NCI-H2081 (cell line): ENCODE results near the gene CIDEC.
"Not testable (repeated sequence)": the region's sequence is repeated elsewhere in the genome, so short reads cannot be mapped to it uniquely, and the experiment has no call there.

Experiments used
- DNase-seq, 2 experiments: peaks; one replicate each; lab custom pipeline; 2025; lab: John Stamatoyannopoulos, UW

CIDEC gene

DNA sequence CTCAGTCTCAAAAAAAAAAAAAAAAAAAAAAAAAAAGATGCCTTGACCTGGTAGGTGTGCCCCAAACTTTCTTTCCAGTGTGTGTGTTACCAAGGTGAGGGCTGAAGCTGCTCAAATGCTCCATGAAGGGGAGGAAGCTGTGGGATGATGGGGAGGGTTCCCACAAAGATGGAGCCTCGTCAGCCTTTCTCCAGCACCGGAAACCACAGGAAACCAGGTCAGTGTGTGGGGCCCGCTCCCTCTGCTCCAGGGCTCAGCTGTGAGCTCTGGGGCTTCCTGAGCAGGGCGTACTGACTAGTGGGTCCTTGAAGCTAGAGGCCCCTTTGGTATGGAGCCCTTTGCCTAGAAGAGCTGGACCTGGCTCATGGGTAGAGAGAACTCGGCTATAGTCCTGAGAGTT, 21.9 kb upstream of the CIDEC start:
- DNase-seq = no peak

DNA sequence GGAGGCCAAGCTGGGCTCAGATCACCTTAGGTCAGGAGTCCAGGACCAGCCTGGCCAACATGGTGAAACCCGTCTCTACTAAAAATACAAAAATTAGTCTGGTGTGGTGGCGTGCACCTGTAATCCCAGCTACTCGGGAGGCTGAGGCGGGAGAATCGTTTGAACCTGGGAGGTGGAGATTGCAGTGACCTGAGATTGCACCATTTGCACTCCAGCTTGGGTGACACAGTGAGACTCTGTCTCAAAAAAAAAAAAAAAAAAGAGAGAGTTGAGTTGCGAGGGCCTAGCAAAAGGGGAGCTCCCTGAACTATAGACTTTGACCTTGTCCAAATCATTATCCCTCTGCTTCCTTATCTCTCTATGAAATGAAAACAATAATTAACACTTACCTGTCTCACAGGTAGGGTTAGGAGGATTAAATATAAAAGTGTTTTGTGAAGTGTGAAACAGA, 20.9 kb upstream of the CIDEC start:
- DNase-seq = not testable (repeated sequence)

DNA sequence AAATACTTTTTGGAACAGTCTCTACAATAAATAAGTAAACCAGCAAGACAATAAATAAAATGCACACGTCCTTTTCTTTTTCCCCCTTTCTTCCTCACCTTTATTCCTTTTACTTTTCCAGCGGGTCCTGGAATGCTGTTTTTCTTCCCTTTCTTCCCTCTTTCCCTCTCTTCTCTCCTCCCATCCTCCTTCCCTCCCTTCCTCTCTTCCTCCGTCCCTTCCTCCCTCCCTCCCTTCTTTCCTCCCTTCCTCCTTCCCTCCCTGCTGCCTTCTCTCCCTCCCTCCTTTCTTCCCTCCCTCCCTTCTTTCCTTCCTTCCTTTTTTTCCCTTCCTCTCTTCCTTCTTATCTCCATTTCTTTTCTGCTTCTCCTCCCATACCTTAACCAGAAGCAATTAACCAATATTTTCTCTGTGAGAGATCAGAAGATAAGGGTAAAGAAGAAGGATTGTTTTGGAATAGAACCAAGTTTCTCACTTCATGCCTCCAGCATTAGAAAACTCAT, 19.3 kb upstream of the CIDEC start:
- DNase-seq = no peak

DNA sequence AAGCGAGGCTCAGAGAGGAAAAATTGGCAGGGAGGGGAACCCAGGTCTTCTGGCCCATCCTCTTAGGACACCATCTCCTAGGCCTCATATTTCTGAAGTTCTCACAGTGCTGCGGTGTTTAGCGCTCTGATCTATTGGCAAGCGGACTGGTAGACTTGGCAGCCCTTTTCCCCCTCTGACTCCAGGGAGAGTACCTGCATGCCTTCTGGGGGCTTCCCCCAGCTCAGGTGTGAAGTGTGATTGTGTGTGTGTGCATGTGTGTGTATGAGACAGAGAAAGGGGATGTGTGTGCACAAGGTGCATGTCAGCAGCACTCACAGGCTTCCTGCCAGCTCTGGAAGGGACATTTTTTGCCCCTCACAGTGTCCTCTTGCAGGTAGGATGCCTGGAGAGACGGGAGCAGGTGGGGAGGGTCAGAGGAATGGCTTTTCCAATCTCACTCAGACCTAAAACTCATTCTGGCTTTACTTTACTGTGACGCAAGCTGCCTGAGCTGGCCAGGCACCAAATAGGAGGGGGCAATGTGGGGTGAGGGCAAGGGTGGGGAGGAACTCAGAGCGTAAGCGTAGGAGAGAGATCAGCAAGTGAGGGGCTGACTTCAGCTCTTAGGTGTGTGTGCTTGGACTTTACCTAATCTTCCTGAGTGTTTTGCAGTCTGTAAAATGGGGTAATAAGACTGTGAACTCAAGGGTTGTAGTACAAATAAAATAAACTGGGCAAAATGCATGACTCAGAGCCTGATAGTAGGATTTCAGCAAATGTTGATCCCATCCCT, 18.6 kb upstream of the CIDEC start:
- no peak for DNase-seq

DNA sequence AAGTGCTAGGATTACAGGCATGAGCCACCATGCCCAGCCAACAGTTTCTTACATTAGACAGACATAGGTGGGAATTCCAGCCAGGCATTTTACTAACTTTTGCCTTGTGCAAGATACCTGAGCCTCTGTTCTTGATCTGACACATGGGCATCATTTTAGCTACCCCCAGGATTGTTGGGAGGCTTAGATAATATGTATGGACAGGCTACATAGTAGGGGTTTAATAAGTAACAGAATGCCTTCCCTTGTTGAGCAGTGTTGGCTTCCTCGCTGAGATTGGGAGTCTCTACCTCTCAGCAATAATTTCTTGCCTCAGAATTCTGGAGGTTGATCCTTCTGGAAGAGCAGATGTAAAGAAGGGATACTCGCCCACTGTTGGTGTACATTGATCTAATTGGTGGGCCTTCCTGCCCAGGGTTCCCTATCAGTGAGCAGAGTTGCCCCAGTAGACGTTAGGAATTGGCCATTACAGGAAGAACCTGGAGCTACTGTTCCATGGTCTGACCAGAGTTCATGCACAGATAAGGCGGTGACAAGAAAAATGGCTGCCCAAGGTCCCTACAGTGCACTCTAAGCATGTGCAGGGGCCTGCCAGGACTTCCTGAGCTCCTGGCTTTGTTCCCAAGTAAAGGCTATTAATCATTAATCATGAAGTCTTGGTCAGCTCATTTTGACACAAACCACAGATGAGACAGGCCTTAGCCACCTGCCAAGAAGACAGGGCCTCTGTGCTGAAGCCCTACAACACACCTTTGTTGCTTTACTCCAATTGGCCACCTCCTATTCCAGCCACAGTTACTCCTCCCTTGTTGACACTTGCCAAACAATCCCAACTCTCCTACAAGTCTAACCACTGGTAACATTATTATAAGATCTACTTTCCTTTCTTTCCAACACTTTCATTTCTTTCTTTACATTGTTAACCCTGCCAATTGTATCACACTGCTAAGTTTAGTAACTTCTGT, 17.6 kb upstream of the CIDEC start:
- peak in 1 of 2 experiments; percentile 9 for DNase-seq

DNA sequence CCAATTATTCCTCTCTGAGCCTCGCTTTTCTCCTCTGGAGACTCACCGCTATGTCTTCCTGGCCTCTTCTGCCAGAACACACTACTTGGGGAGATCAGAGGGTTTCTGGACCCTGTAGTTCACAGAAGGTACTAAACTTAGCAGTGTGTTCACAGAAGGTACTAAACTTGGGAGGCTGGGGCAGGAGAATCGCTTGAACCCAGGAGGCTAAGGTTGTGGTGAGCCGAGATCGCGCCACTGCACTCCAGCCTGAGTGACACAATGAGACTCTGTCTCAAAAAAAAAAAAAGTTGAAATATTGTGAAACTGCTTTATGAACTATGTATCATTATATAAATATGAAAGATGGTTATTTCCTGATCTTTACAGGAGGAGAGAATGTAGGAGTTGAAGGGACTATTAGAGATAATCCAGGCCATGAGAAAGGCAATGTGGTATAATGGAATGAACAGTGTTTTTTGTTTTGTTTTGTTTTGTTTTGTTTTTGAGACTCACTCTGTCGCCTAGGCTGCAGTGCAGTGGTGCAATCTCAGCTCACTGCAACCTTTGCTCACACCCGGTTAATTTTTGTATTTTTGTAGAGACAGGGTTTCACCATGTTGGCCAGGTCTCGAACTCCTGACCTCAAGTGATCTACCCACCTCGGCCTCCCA, 16.8 kb upstream of the CIDEC start:
- not testable (repeated sequence) for DNase-seq

DNA sequence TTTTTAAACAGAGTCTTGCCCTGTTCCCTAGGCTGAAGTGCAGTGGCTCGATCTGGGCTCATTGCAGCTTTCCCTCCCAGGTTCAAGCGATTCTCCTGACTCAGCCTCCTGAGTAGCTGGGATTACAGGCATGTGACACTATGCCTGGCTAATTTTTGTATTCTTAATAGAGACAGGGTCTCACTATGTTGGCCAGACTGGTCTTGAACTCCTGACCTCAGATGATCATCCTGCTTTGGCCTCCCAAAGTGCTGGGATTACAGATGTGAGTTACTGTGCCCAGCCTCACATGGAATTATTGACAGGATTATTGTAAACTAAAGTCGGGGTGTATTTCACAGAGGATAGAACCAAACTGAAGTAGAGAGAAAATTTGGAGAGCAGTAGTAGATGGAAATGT, 15.7 kb upstream of the CIDEC start:
- DNase-seq = not testable (repeated sequence)

DNA sequence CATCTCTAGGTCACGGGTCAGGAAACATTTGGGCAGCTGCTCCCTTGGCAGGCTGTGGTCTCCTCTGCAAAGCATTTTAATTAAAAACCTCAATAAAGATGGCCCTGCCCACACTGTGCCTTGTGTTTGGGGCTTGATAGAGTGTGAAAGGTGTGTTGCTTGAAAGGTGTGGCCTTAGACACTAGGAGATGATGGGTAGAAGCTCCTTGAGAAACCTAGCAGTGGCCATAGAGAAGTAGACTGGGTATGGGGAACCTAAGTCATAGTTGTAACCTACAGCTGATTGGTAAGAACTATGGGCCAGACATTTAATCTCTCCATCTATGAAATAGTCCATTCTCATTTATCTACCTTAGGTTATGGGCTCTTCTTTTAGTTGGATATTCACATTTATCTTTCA, 13.7 kb upstream of the CIDEC start:
- DNase-seq = no peak

DNA sequence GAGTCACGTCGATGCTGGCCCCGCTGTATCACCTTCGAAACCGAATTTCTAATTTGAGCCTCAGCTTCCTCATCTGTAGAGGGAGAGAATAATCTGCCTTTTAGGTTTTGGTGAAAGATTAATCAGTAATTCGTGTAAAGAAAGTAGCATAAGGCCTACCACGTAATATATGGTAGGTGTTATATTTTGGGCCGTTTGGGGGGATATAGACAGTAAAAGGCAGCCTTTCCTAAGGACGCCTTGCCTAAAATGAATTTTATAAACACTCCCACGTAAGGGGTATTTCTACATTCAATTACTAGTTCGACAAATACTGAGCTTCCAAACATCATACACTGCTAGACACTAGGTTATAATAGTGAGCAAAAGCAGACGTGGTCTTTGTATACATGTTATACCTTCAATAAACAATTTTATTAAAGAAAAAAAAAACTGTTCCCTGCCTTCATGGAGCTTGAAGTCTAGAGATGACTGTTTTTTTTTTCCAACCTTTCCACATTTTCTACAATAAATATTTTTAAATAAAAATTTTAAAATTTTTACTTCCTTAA, 11.1 kb upstream of the CIDEC start:
- DNase-seq = no peak

DNA sequence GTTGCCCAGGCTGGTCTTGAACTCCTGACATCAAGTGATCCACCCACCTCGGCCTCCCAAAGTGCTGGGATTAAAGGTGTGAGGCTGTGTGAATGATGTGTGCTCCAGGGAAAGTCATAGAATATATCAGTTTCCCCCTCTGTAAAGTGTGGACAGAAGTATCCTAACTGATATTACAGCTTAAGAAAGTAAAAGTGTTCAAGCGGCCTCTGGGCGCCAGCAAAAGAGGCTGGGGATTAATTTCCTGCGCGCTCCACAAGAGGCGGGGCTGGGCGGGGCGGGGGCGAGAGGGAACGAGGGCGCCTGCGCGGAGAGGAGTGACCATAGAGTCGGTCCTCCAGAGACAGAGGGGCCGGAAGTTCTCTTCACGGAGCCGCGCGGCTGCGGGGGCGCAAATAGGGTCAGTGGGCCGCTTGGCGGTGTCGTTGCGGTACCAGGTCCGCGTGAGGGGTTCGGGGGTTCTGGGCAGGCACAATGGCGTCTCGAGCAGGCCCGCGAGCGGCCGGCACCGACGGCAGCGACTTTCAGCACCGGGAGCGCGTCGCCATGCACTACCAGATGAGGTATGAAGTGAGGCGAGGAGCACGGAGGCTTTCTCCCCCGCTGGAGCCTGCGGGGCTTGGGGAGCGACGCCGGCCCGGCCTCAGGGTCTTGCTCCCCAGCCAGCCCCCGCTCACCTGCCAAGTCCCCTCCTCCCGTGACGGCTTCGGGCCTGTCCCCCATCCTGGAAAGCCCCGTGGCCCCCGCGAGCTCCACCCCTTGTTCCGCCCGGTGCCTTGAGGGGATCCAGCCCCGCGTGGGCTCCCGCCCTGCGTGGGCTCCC, 10.4 kb upstream of the CIDEC start, which contains the start of gene JAGN1:
Gene JAGN1 (plus strand): TSS at position 362 of the 823 bp plus-strand sequence. CDS start 113 bp downstream, at position 475.
- peak; percentile 78 for DNase-seq

DNA sequence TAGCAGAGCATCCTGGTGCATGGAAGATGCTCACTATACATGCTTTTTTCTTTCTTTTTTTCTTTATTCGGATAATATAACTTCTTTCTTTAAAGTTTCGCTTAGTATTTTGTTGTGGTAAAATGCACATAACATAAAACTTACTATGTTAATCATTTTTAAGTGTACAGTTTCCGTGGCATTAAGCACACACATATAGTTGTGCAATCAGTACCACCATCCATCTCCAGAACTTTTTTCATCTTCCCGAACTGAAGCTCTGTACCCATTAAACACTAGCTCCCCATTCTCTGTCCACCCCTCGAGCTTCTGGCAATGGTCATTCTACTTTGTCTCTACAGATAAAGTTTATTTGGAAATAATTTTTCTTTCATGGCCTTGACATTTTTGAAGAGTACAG, 9.4 kb upstream of the CIDEC start:
- no peak for DNase-seq

DNA sequence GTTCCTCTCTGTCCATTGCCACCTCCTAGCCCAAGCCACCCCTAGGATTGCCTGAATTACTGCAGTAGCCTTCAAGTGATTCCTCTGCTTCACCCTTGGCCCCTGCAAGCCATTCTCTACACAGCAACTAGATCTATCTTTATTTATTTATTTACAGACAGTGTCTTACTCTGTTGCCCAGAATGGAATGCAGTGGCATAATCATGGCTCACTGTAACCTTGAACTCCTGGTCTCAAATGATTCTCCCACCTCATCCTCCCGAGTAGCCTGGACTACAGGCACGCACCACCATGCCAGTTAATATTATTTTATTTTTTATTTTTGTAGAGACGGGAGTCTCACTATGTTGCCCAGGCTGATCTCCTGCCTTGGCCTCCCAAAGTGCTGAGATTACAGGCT, 8.5 kb upstream of the CIDEC start:
- DNase-seq = no peak

DNA sequence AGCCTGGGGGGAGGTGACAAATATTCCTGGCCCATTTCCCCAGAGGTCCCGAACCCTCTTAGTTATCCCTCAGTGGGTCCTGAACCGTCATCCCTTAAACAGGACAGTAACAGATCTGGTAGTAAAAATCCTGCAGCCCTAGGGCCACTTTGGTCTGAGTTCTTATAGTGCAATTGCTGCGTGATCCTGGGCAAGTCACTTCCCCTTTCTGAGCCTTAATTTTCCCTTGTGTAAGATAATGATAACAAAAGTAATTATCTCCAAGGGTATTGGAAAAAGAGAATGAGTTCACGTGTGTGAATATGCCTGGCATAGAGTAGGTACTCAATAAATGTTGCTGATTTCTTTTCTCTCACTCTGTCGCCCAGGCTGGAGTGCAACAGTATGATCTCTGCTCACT, 7.4 kb upstream of the CIDEC start:
- no peak for DNase-seq

DNA sequence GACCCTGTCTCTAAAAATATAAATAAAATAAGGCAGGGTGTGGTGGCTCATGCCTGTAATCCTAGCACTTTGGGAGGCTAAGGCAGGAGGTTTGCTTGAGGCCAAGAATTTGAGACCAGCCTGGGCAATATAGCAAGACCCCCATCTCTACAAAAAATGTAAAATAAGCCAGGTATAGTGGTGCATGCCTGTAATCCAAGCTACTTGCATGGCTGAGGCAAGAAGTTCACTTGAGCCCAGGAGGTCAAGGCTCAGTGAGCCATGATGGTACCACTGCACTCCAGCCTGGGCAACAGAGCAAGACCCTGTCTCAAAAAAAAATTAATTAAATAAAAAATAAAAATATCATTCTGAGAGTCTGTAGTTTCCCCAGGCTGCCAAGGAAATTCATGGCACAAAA, 6.3 kb upstream of the CIDEC start:
- no peak for DNase-seq

DNA sequence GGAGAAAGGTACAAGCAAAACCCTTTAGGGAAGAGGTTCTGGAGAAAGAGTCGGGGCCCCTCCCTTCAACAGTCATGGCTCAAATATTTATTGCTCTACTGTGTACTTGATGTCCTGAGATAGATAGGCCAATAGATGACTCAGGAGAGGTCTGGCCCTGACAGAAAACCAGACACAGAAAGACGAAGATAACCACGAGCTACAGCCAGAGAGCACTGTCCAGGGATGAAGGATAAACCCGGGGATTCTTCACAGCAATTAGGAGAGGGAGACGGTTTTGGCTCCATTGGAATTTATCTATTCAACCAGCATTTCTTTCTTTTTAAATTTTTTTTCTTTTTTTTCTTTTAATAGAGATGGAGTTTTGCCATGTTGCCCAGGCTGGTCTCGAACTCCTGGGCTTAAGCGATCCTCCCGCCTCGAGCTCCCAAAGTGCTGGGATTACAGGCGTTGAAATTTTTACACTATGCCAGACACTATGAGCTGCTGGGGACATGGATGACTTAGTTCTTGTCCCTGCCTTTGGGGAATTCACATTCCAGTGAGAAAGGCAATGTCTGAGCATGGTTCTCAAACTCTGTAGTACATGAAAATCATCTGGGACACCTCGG, 4.6 kb upstream of the CIDEC start:
- DNase-seq = no peak

DNA sequence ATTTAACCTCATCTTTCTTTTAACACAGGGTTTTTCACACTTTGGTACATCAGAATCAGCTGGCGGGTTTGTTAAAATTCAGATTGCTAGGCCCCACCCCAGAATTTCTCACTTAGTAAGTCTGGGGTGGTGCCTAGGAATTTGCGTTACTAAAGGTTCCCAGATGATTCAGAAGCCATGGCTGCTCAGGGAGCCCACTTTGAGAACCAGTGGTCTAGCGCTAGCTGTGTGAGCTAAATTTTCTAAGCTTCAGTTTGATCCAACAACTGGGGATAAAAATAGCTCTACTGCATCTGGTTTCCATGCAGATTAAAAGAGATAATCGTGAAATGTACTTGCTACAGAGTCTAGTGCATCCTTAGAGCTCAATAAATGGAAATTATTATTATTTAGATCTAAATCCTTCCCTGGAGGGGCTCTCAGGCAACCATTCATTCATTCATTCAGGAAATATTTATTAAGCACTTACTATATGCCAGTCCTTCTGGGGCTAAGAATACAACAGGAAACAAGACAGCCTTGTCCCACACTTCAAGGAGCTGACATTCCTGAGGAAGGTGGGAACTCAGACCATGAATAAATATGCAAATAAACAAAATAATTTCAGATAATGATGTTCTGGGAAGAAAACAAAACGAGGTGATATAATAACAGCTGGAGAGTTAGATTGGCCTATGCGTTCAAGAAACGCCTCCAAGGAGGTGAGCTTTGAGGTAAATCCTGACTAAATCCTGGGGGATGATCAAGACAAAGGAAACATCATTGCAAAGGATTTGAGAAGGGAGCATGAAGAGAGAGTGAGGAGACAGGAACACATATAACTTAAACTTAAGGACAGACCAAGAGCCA, 3.9 kb upstream of the CIDEC start:
- DNase-seq = no peak

DNA sequence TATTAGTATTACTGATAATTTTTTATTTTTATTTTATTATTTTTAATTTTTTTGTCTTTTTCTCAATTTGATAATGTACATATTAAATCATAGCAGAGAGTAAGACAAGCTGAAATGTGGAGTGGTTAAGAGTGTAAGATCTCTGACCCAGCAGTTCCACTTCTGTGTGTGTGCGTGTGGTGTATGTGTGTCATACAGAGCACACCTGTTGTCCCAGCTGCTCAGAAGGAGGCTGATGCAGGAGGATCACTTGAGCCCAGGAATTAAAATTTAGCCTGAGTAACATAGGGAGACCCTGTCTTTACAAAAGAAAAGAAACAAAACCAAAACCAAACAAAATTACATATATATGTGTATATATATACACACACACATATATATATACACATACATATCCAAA, 1.4 kb upstream of the CIDEC start:
- no peak for DNase-seq

DNA sequence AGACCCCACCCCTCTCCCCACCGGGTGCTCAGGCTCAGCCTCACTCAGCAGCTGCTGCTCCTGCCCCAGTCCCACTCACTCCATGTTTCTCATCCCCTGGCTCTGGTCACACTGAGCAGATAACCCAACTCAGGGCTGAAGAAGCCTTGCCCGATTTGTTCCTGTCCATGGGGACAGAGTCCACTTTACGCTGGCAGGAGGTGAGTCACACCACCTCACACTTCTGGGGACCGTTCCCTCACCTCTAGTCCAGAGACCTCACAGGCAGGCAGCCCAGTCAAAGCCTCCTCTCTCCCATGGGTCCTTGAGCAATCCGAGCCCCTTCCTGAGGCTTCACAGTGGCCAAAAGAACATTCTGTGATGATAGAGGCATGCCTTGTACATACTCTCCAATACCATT, 1.4 kb downstream of the CIDEC start:
- DNase-seq = no peak

DNA sequence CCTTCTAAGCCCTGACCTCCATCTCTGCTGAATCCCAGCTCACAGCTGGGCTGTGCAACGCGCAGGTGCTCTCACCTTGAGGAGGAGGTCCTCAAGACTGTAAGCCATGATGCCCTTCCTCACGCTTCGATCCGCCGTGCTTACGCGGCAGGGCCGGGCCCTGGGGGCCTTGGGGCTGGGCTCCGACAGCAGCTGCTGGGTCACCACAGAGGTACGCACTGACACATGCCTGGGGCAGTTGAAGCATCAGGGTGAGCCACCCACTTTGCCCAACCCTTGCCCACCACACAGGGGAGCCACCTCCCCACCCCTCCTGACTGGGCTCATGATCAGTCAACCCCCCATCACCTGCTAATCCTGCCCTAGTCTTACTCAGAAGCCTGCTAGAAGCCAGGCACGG, 3.1 kb downstream of the CIDEC start:
- DNase-seq = no peak

DNA sequence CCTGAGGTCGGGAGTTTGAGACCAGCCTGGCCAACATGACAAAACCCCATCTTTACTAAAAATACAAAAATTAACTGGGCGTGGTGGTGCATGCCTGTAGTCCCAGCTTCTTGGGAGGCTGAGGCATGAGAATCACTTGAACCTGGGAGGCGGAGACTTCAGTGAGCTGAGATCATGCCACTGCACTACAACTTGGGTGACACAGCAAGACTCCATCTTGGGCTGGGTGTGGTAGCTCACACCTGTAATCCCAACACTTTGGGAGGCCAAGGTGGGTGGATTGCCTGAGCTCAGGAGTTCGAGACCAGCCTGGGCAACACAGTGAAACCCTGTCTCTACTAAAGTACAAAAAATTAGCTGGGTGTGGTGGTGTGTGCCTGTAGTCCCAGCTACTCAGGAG, 3.8 kb downstream of the CIDEC start:
- not testable (repeated sequence) for DNase-seq
